ENCODE results near the gene SNCB. TPM values are rescaled to one million over a fixed set of nuclear protein-coding genes. Genes with fewer than 3 reads are reported as not detected.

SNCB gene
- total RNA-seq, 1 donor from 2014 or later, result not detected

GRCh38 chr5:176595386-176595943 lies 34.9 kb downstream of the SNCB start:
- no peaks in the 10 kb centered on the region for H3K79me2 ChIP-seq (ENCODE audit: low read depth)
- H3K9me3 ChIP-seq (ENCODE audit: low read depth), result no peaks in the 10 kb centered on the region
- peaks cover 24% of the 10 kb centered on the region for H3K27me3 ChIP-seq
- Mint-ChIP-seq H3K27ac (no peak overlapping the region), H3K36me3 (peaks cover 10% of the 10 kb centered on the region), H3K4me3 (no peak overlapping the region), H3K4me1 (no peaks in the 10 kb centered on the region), H3K27me3 (ENCODE audit: insufficient read depth, low read depth) (peaks cover 9% of the 10 kb centered on the region), H3K9me3 (no peaks in the 10 kb centered on the region)
- H3K27ac ChIP-seq, result no peak overlapping the region
- H3K36me3 ChIP-seq, result no peaks in the 10 kb centered on the region
- H3F3A ChIP-seq (ENCODE audit: low read depth), result peaks cover 8% of the 10 kb centered on the region
- no peak overlapping the region for H2AFZ ChIP-seq (replicated peaks)
- no peak for TF ChIP-seq EZH2 (IDR thresholded peaks at IDR 0.05)
- no peak for TF ChIP-seq CTCF (IDR thresholded peaks at IDR 0.05)
- TF ChIP-seq EZH2phosphoT487 (IDR thresholded peaks at IDR 0.05), result no peak
- no peak overlapping the region for H3K4me3 ChIP-seq
- H3K4me1 ChIP-seq, result no peaks in the 10 kb centered on the region
- no peak overlapping the region for H3K9ac ChIP-seq
- no peak overlapping the region for H3K4me2 ChIP-seq
- no peaks in the 10 kb centered on the region for H4K20me1 ChIP-seq (ENCODE audit: low read depth)
- no peak for DNase-seq (ENCODE audit: low spot score)

GRCh38 chr5:176594554-176594953 lies 35.8 kb downstream of the SNCB start:
- peaks cover 10% of the 10 kb centered on the region for H3K36me3 Mint-ChIP-seq
- TF ChIP-seq EZH2 (IDR thresholded peaks at IDR 0.05), result no peak
- TF ChIP-seq CTCF (IDR thresholded peaks at IDR 0.05), result no peak
- TF ChIP-seq EZH2phosphoT487 (IDR thresholded peaks at IDR 0.05), result no peak
- Histone ChIP-seq H3K79me2 (ENCODE audit: low read depth) (no peaks in the 10 kb centered on the region), H2AFZ (replicated peaks) (no peak overlapping the region), H3K4me3 (no peak overlapping the region), H3K9ac (no peak overlapping the region), H3K4me2 (no peak overlapping the region), H3F3A (ENCODE audit: low read depth) (peaks cover 8% of the 10 kb centered on the region), H3K27me3 (peaks cover 24% of the 10 kb centered on the region), H4K20me1 (ENCODE audit: low read depth) (no peaks in the 10 kb centered on the region), H3K9me3 (ENCODE audit: low read depth) (no peaks in the 10 kb centered on the region), H3K27ac (no peak overlapping the region), H3K4me1 (no peaks in the 10 kb centered on the region), H3K36me3 (no peaks in the 10 kb centered on the region)
- no peak overlapping the region for H3K4me3 Mint-ChIP-seq
- H3K27ac Mint-ChIP-seq, result no peak overlapping the region
- DNase-seq (ENCODE audit: low spot score), result no peak
- H3K27me3 Mint-ChIP-seq (ENCODE audit: insufficient read depth, low read depth), result peaks cover 12% of the 10 kb centered on the region
- H3K4me1 Mint-ChIP-seq, result no peaks in the 10 kb centered on the region
- H3K9me3 Mint-ChIP-seq, result no peaks in the 10 kb centered on the region

- peaks cover 8% of the 10 kb centered on the region for H3F3A ChIP-seq (ENCODE audit: low read depth)
- no peak overlapping the region for H3K4me3 ChIP-seq
- H3K36me3 Mint-ChIP-seq, result peaks cover 5% of the 10 kb centered on the region
- TF ChIP-seq CTCF (IDR thresholded peaks at IDR 0.05) (no peak), EZH2 (IDR thresholded peaks at IDR 0.05) (no peak), EZH2phosphoT487 (IDR thresholded peaks at IDR 0.05) (no peak)
- no peaks in the 10 kb centered on the region for H3K36me3 ChIP-seq
- peaks cover 12% of the 10 kb centered on the region for H3K27me3 Mint-ChIP-seq (ENCODE audit: insufficient read depth, low read depth)
- H3K27ac ChIP-seq, result no peak overlapping the region
- H3K79me2 ChIP-seq (ENCODE audit: low read depth), result no peaks in the 10 kb centered on the region
- no peaks in the 10 kb centered on the region for H3K4me1 ChIP-seq
- peaks cover 22% of the 10 kb centered on the region for H3K27me3 ChIP-seq
- H3K9me3 ChIP-seq (ENCODE audit: low read depth), result no peaks in the 10 kb centered on the region
- no peaks in the 10 kb centered on the region for H3K9me3 Mint-ChIP-seq
- no peak overlapping the region for H3K27ac Mint-ChIP-seq
- no peak overlapping the region for H2AFZ ChIP-seq (replicated peaks)
- H3K9ac ChIP-seq, result no peak overlapping the region
- no peak for DNase-seq (ENCODE audit: low spot score)
- no peak overlapping the region for H3K4me3 Mint-ChIP-seq
- H3K4me2 ChIP-seq, result no peak overlapping the region
- H3K4me1 Mint-ChIP-seq, result no peaks in the 10 kb centered on the region
- H4K20me1 ChIP-seq (ENCODE audit: low read depth), result no peaks in the 10 kb centered on the region
Measured at GRCh38 chr5:176593273-176593869, 37.0 kb downstream of the SNCB start.
